ENCODE measurements around the gene NRGN.

The NRGN gene

GRCh38 chr11:124783002-124783401 lies 43.3 kb downstream of the NRGN start:
- Histone ChIP-seq H2AFZ (ENCODE audit: insufficient read depth, low read length, poor library complexity) (no peak overlapping the region), H3K4me2 (ENCODE audit: low read length) (no peak overlapping the region), H2BK5ac (ENCODE audit: low read depth, low read length, poor library complexity) (no peak overlapping the region), H3K27me3 (ENCODE audit: insufficient read depth, low read length) (no peaks in the 10 kb centered on the region), H3K14ac (ENCODE audit: low read length) (no peak overlapping the region), H3K4me1 (ENCODE audit: control insufficient read depth in 1 of 2, insufficient read depth in 2 of 2, low read length in 2 of 2) (peaks cover 3 to 4% of the 10 kb centered on the region in 2 experiments), H3K9ac (ENCODE audit: low read length) (no peak overlapping the region), H3K79me1 (ENCODE audit: low read length) (no peaks in the 10 kb centered on the region), H3K18ac (ENCODE audit: low read length) (no peak overlapping the region), H3K9me3 (ENCODE audit: insufficient read depth, low read depth, low read length) (no peaks in the 10 kb centered on the region), H2AK5ac (ENCODE audit: low read length) (no peak overlapping the region), H4K8ac (ENCODE audit: low read depth, low read length) (no peak overlapping the region), H3K4me3 (ENCODE audit: low read depth, low read length) (no peak overlapping the region), H4K91ac (ENCODE audit: low read depth, low read length) (no peak overlapping the region), H2BK120ac (ENCODE audit: insufficient read depth, low read length, poor library complexity) (no peak overlapping the region), H3K27ac (ENCODE audit: low read depth, low read length) (no peak overlapping the region), H2BK12ac (ENCODE audit: low read length) (no peak overlapping the region), H3K4ac (ENCODE audit: low read depth, low read length) (no peak overlapping the region), H4K12ac (ENCODE audit: low read depth, low read length) (no peak overlapping the region), H3K79me2 (ENCODE audit: control insufficient read depth, insufficient read depth, low read length, poor library complexity) (no peaks in the 10 kb centered on the region), H3K23ac (ENCODE audit: low read length) (no peak overlapping the region), H3K36me3 (ENCODE audit: control insufficient read depth in 1 of 2, insufficient read depth in 2 of 2, low read length in 2 of 2) (peaks cover 0 to 4% of the 10 kb centered on the region in 2 experiments)
- WGBS (ENCODE audit: extremely low coverage, insufficient coverage, insufficient read length): no CpG with 5 or more reads among the region's 4 CpGs
- DNase-seq: no peak

- Histone ChIP-seq H4K12ac (ENCODE audit: low read depth, low read length) (no peak overlapping the region), H4K8ac (ENCODE audit: low read depth, low read length) (no peak overlapping the region), H4K91ac (ENCODE audit: low read depth, low read length) (no peak overlapping the region), H3K23ac (ENCODE audit: low read length) (no peak overlapping the region), H3K79me1 (ENCODE audit: low read length) (no peaks in the 10 kb centered on the region), H2BK12ac (ENCODE audit: low read length) (no peak overlapping the region), H3K9ac (ENCODE audit: low read length) (no peak overlapping the region), H3K9me3 (ENCODE audit: insufficient read depth, low read depth, low read length) (no peaks in the 10 kb centered on the region), H3K4me1 (ENCODE audit: control insufficient read depth in 1 of 2, insufficient read depth in 2 of 2, low read length in 2 of 2) (peaks cover 3 to 4% of the 10 kb centered on the region in 2 experiments), H2BK5ac (ENCODE audit: low read depth, low read length, poor library complexity) (no peak overlapping the region), H3K36me3 (ENCODE audit: control insufficient read depth in 1 of 2, insufficient read depth in 2 of 2, low read length in 2 of 2) (peaks cover 0 to 4% of the 10 kb centered on the region in 2 experiments), H3K4ac (ENCODE audit: low read depth, low read length) (no peak overlapping the region), H3K27me3 (ENCODE audit: insufficient read depth, low read length) (no peaks in the 10 kb centered on the region), H3K4me3 (ENCODE audit: low read depth, low read length) (no peak overlapping the region), H3K18ac (ENCODE audit: low read length) (no peak overlapping the region), H2AFZ (ENCODE audit: insufficient read depth, low read length, poor library complexity) (no peak overlapping the region), H3K27ac (ENCODE audit: low read depth, low read length) (no peak overlapping the region), H3K4me2 (ENCODE audit: low read length) (no peak overlapping the region), H3K79me2 (ENCODE audit: control insufficient read depth, insufficient read depth, low read length, poor library complexity) (no peaks in the 10 kb centered on the region), H2BK120ac (ENCODE audit: insufficient read depth, low read length, poor library complexity) (no peak overlapping the region), H2AK5ac (ENCODE audit: low read length) (no peak overlapping the region), H3K14ac (ENCODE audit: low read length) (no peak overlapping the region)
- WGBS (ENCODE audit: extremely low coverage, insufficient coverage, insufficient read length): no CpG with 5 or more reads among the region's 2 CpGs
- DNase-seq: no peak
These were observed 44.3 kb downstream of the NRGN start for GRCh38 chr11:124784051-124784450.

GRCh38 chr11:124788521-124788920 lies 48.8 kb downstream of the NRGN start:
- H3K4ac ChIP-seq (ENCODE audit: low read depth, low read length): no peak overlapping the region
- no peak overlapping the region for H2BK5ac ChIP-seq (ENCODE audit: low read depth, low read length, poor library complexity)
- H3K36me3 ChIP-seq (ENCODE audit: control insufficient read depth in 1 of 2, insufficient read depth in 2 of 2, low read length in 2 of 2): no peaks in the 10 kb centered on the region
- peaks cover 3 to 4% of the 10 kb centered on the region in 2 experiments for H3K4me1 ChIP-seq (ENCODE audit: control insufficient read depth in 1 of 2, insufficient read depth in 2 of 2, low read length in 2 of 2)
- no peak overlapping the region for H3K23ac ChIP-seq (ENCODE audit: low read length)
- no peak overlapping the region for H4K91ac ChIP-seq (ENCODE audit: low read depth, low read length)
- no peak overlapping the region for H2AFZ ChIP-seq (ENCODE audit: insufficient read depth, low read length, poor library complexity)
- H3K18ac ChIP-seq (ENCODE audit: low read length): no peak overlapping the region
- H4K8ac ChIP-seq (ENCODE audit: low read depth, low read length): no peak overlapping the region
- H3K79me1 ChIP-seq (ENCODE audit: low read length): no peaks in the 10 kb centered on the region
- no peak overlapping the region for H3K9ac ChIP-seq (ENCODE audit: low read length)
- H3K27ac ChIP-seq (ENCODE audit: low read depth, low read length): no peak overlapping the region
- no peak overlapping the region for H2BK12ac ChIP-seq (ENCODE audit: low read length)
- no peak overlapping the region for H3K4me3 ChIP-seq (ENCODE audit: low read depth, low read length)
- no peaks in the 10 kb centered on the region for H3K27me3 ChIP-seq (ENCODE audit: insufficient read depth, low read length)
- H4K12ac ChIP-seq (ENCODE audit: low read depth, low read length): no peak overlapping the region
- no peak overlapping the region for H3K14ac ChIP-seq (ENCODE audit: low read length)
- DNase-seq: no peak
- H3K4me2 ChIP-seq (ENCODE audit: low read length): no peak overlapping the region
- no peak overlapping the region for H2AK5ac ChIP-seq (ENCODE audit: low read length)
- H3K9me3 ChIP-seq (ENCODE audit: insufficient read depth, low read depth, low read length): no peaks in the 10 kb centered on the region
- no peaks in the 10 kb centered on the region for H3K79me2 ChIP-seq (ENCODE audit: control insufficient read depth, insufficient read depth, low read length, poor library complexity)
- H2BK120ac ChIP-seq (ENCODE audit: insufficient read depth, low read length, poor library complexity): no peak overlapping the region

- no peak overlapping the region for H3K27ac ChIP-seq (ENCODE audit: low read depth, low read length)
- H4K8ac ChIP-seq (ENCODE audit: low read depth, low read length): no peak overlapping the region
- no peak overlapping the region for H3K18ac ChIP-seq (ENCODE audit: low read length)
- WGBS (ENCODE audit: extremely low coverage, insufficient coverage, insufficient read length): no CpG with 5 or more reads among the region's 4 CpGs
- H3K79me2 ChIP-seq (ENCODE audit: control insufficient read depth, insufficient read depth, low read length, poor library complexity): no peaks in the 10 kb centered on the region
- no peak overlapping the region for H2AFZ ChIP-seq (ENCODE audit: insufficient read depth, low read length, poor library complexity)
- no peak overlapping the region for H4K91ac ChIP-seq (ENCODE audit: low read depth, low read length)
- no peak overlapping the region for H3K9ac ChIP-seq (ENCODE audit: low read length)
- no peak overlapping the region for H3K14ac ChIP-seq (ENCODE audit: low read length)
- H3K27me3 ChIP-seq (ENCODE audit: insufficient read depth, low read length): no peaks in the 10 kb centered on the region
- no peak overlapping the region for H2BK120ac ChIP-seq (ENCODE audit: insufficient read depth, low read length, poor library complexity)
- DNase-seq: no peak
- no peak overlapping the region for H2AK5ac ChIP-seq (ENCODE audit: low read length)
- peaks cover 0 to 2% of the 10 kb centered on the region in 2 experiments for H3K36me3 ChIP-seq (ENCODE audit: control insufficient read depth in 1 of 2, insufficient read depth in 2 of 2, low read length in 2 of 2)
- no peaks in the 10 kb centered on the region for H3K79me1 ChIP-seq (ENCODE audit: low read length)
- H2BK12ac ChIP-seq (ENCODE audit: low read length): no peak overlapping the region
- H3K23ac ChIP-seq (ENCODE audit: low read length): no peak overlapping the region
- no peak overlapping the region for H3K4me3 ChIP-seq (ENCODE audit: low read depth, low read length)
- no peak overlapping the region for H2BK5ac ChIP-seq (ENCODE audit: low read depth, low read length, poor library complexity)
- no peak overlapping the region for H3K4ac ChIP-seq (ENCODE audit: low read depth, low read length)
- H3K4me2 ChIP-seq (ENCODE audit: low read length): no peak overlapping the region
- no peaks in the 10 kb centered on the region for H3K4me1 ChIP-seq (ENCODE audit: control insufficient read depth in 1 of 2, insufficient read depth in 2 of 2, low read length in 2 of 2)
- H3K9me3 ChIP-seq (ENCODE audit: insufficient read depth, low read depth, low read length): no peaks in the 10 kb centered on the region
- no peak overlapping the region for H4K12ac ChIP-seq (ENCODE audit: low read depth, low read length)
These were observed 52.0 kb downstream of the NRGN start for GRCh38 chr11:124791626-124792341.

Measured in trophoblast cell (in vitro differentiated cells and primary cell).